ENCODE data around the gene AUTS2.

The AUTS2 gene

DNA sequence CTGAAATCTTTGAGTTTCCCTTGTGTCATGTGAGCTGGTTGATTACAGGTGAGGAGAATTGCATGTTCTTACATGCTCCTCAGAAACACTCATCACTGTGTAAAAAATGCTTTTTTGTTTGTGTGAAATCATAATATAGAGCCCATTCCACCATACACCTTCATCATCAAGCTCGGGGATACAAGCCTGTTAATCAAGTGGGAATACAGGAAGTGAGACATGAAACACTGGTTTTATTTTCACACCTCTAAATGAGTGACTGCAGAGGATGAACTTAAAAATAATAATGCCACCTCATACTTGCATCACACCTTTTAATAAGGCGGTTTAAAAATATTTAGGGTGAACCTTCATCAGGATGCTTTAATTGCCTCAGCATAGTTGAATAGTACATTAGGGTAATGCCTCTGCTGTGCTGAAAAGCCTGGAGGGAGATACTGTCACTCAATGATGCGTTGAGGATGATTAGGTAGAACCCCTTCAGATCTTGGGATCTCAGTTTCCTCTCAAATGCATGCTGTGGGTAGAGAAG lies 164.6 kb downstream of the AUTS2 start:
- H3K4me1 ChIP-seq (ENCODE audit: control insufficient read depth in 1 of 2, insufficient read depth in 2 of 2, low read length in 2 of 2), result no peaks in the 10 kb centered on the region
- H3K27ac ChIP-seq (ENCODE audit: low read depth, low read length), result no peak overlapping the region
- no peaks in the 10 kb centered on the region for H3K36me3 ChIP-seq (ENCODE audit: control insufficient read depth in 1 of 2, insufficient read depth in 2 of 2, low read length in 2 of 2)
- peaks cover 0 to 2% of the 10 kb centered on the region in 2 donors for H3K27me3 ChIP-seq (ENCODE audit: control insufficient read depth in 1 of 2, insufficient read depth in 2 of 2, low read length in 2 of 2)
- no peaks in the 10 kb centered on the region for H3K9me3 ChIP-seq (ENCODE audit: control insufficient read depth in 1 of 2, low read length in 2 of 2)
- no peak overlapping the region for H3K4me3 ChIP-seq (ENCODE audit: low read depth in 1 of 2, low read length in 2 of 2)
- H3K9ac ChIP-seq (ENCODE audit: low read depth in 1 of 2, low read length in 2 of 2), result no peak overlapping the region

DNA sequence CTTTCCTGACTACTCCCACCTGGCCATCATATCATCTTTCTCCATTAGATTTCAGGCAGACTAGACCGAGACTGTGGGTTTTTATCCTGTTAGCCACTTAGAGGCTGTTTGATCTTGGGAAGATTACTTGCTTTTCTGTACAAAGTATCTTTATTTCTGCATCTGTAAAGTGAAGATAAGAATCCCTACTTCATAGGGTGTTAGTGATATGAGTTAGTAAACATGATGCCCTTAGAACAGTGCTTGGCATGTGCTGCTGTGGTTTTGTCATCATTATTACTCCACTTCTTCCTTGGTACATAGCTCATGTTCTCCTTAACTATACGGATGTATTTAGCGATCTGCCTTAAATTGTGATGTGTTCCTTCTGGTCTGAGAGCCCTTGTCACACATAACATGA lies 165.2 kb downstream of the AUTS2 start:
- H3K27ac ChIP-seq (ENCODE audit: low read depth, low read length), result no peak overlapping the region
- H3K4me1 ChIP-seq (ENCODE audit: control insufficient read depth in 1 of 2, insufficient read depth in 2 of 2, low read length in 2 of 2), result no peaks in the 10 kb centered on the region
- H3K9ac ChIP-seq (ENCODE audit: low read depth in 1 of 2, low read length in 2 of 2), result no peak overlapping the region
- peaks cover 0 to 2% of the 10 kb centered on the region in 2 donors for H3K27me3 ChIP-seq (ENCODE audit: control insufficient read depth in 1 of 2, insufficient read depth in 2 of 2, low read length in 2 of 2)
- H3K36me3 ChIP-seq (ENCODE audit: control insufficient read depth in 1 of 2, insufficient read depth in 2 of 2, low read length in 2 of 2), result no peaks in the 10 kb centered on the region
- H3K4me3 ChIP-seq (ENCODE audit: low read depth in 1 of 2, low read length in 2 of 2), result no peak overlapping the region
- no peaks in the 10 kb centered on the region for H3K9me3 ChIP-seq (ENCODE audit: control insufficient read depth in 1 of 2, low read length in 2 of 2)

DNA sequence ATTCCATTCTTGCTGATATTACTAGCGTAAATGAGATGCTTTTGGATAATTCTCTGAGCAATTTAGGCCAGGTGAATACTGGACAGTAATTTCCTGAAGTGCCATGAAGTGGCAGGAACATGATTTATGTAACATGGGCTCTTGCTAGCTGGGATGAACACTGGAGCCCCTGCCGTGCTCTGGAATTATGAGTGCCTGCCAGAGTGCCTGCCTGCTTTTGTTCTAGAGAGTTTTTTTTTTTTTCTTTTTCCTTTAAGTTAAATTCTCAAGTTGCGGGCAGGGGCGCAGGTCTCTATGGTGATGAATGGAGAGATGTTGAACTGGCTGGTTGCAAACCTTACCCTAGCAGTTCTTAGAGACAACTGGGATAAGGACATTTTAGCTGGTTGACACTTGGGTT lies 165.9 kb downstream of the AUTS2 start:
- H3K9me3 ChIP-seq (ENCODE audit: control insufficient read depth in 1 of 2, low read length in 2 of 2), result no peaks in the 10 kb centered on the region
- H3K27ac ChIP-seq (ENCODE audit: low read depth, low read length), result no peak overlapping the region
- H3K36me3 ChIP-seq (ENCODE audit: control insufficient read depth in 1 of 2, insufficient read depth in 2 of 2, low read length in 2 of 2), result no peaks in the 10 kb centered on the region
- H3K27me3 ChIP-seq (ENCODE audit: control insufficient read depth in 1 of 2, insufficient read depth in 2 of 2, low read length in 2 of 2), result peaks cover 0 to 2% of the 10 kb centered on the region in 2 donors
- H3K9ac ChIP-seq (ENCODE audit: low read depth in 1 of 2, low read length in 2 of 2), result no peak overlapping the region
- H3K4me1 ChIP-seq (ENCODE audit: control insufficient read depth in 1 of 2, insufficient read depth in 2 of 2, low read length in 2 of 2), result no peaks in the 10 kb centered on the region
- H3K4me3 ChIP-seq (ENCODE audit: low read depth in 1 of 2, low read length in 2 of 2), result no peak overlapping the region

DNA sequence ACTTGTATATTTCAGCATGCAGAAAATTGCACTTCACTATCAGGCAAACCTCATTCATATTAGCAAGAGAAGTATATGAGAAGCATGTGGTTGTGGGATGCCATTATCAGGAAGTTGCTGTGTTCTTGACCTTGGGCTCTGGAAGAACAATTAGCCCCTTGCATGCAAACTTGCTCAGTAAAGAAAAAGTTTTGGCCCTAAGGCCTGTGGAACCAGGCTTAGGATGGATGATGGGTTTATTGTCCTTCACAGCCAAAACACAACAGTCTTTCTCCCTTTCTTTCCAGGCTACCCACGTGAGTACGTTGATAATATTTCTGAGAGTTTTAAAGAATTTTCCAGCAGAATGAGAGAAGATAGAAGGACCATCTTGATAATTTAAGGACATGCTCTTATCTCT lies 166.4 kb downstream of the AUTS2 start:
- no peak overlapping the region for H3K27ac ChIP-seq (ENCODE audit: low read depth, low read length)
- no peaks in the 10 kb centered on the region for H3K4me1 ChIP-seq (ENCODE audit: control insufficient read depth in 1 of 2, insufficient read depth in 2 of 2, low read length in 2 of 2)
- H3K36me3 ChIP-seq (ENCODE audit: control insufficient read depth in 1 of 2, insufficient read depth in 2 of 2, low read length in 2 of 2), result no peaks in the 10 kb centered on the region
- no peak overlapping the region for H3K4me3 ChIP-seq (ENCODE audit: low read depth in 1 of 2, low read length in 2 of 2)
- peaks cover 0 to 2% of the 10 kb centered on the region in 2 donors for H3K27me3 ChIP-seq (ENCODE audit: control insufficient read depth in 1 of 2, insufficient read depth in 2 of 2, low read length in 2 of 2)
- H3K9me3 ChIP-seq (ENCODE audit: control insufficient read depth in 1 of 2, low read length in 2 of 2), result no peaks in the 10 kb centered on the region
- H3K9ac ChIP-seq (ENCODE audit: low read depth in 1 of 2, low read length in 2 of 2), result no peak overlapping the region

DNA sequence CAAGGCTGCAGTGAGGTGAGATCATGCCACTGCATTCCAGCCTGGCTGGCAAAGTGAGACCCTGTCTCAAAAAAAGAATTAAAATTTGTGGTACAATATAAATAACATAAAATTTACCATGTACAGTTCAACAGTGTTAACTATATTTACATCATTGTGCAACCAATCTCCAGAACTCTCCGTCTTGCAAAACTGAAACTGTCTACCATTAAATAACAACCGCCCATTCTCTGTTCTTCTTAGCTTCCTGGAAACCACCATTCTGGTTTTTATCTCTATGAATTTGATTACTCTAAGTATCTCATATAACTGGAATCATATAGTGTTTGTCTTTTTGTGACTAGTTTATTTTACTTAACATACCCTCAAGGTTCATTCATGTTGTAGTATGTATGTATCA lies 167.6 kb downstream of the AUTS2 start:
- H3K9ac ChIP-seq (ENCODE audit: low read depth in 1 of 2, low read length in 2 of 2), result no peak overlapping the region
- no peak overlapping the region for H3K27ac ChIP-seq (ENCODE audit: low read depth, low read length)
- H3K9me3 ChIP-seq (ENCODE audit: control insufficient read depth in 1 of 2, low read length in 2 of 2), result no peaks in the 10 kb centered on the region
- no peak overlapping the region for H3K4me3 ChIP-seq (ENCODE audit: low read depth in 1 of 2, low read length in 2 of 2)
- H3K4me1 ChIP-seq (ENCODE audit: control insufficient read depth in 1 of 2, insufficient read depth in 2 of 2, low read length in 2 of 2), result no peaks in the 10 kb centered on the region
- H3K36me3 ChIP-seq (ENCODE audit: control insufficient read depth in 1 of 2, insufficient read depth in 2 of 2, low read length in 2 of 2), result no peaks in the 10 kb centered on the region
- peaks cover 0 to 2% of the 10 kb centered on the region in 2 donors for H3K27me3 ChIP-seq (ENCODE audit: control insufficient read depth in 1 of 2, insufficient read depth in 2 of 2, low read length in 2 of 2)

DNA sequence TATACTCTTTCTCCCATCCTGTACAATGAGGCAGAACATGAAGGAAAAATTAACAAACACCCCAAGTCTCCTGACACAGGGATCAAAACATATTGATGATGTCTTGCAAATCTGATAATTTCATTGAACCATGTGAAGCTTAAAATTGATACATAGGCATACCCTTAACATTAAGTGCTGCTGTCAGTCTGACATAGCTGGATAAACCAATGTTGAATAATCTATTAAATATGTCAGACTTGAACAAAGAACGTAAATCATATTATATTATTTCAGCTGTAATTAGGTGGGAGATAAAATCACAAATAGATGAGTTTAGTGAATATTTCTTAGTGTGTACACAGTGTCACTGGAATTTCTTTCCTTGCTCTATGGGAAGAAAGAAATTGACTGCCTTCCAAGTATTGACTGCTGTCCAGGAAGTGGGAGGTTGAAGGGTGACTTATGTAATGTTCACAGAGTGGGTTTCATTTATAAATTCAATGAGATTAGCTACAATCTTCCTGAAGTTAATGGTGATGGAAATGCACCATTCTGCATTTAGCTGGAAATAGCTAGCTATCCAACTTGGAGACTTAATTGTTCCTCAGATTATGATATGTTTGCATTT lies 170.8 kb downstream of the AUTS2 start:
- Histone ChIP-seq H3K9me3 (ENCODE audit: control insufficient read depth in 1 of 2, low read length in 2 of 2) (no peaks in the 10 kb centered on the region), H3K36me3 (ENCODE audit: control insufficient read depth in 1 of 2, insufficient read depth in 2 of 2, low read length in 2 of 2) (no peaks in the 10 kb centered on the region), H3K9ac (ENCODE audit: low read depth in 1 of 2, low read length in 2 of 2) (no peak overlapping the region), H3K4me1 (ENCODE audit: control insufficient read depth in 1 of 2, insufficient read depth in 2 of 2, low read length in 2 of 2) (no peaks in the 10 kb centered on the region), H3K4me3 (ENCODE audit: low read depth in 1 of 2, low read length in 2 of 2) (no peak overlapping the region), H3K27me3 (ENCODE audit: control insufficient read depth in 1 of 2, insufficient read depth in 2 of 2, low read length in 2 of 2) (no peaks in the 10 kb centered on the region), H3K27ac (ENCODE audit: low read depth, low read length) (no peak overlapping the region)

DNA sequence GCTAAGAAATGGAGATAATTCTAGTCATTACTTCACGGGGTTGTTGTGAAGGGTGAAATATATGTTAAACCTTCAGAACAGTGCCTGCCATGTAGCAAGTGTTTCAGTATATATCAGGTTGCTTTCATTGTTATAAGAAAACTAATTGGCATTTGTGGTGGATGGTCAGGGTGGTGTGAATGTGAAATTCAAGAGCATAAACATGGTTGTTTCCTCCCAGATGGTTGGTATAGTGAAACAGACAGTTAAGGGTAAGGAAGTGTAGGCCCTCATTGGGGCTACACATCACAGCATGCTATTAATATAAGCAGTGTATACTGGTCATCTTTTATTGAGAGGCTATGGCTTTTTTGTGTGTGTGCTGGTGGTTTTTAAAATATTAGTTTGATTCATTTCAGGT lies 171.6 kb downstream of the AUTS2 start:
- Histone ChIP-seq H3K9ac (ENCODE audit: low read depth in 1 of 2, low read length in 2 of 2) (no peak overlapping the region), H3K36me3 (ENCODE audit: control insufficient read depth in 1 of 2, insufficient read depth in 2 of 2, low read length in 2 of 2) (no peaks in the 10 kb centered on the region), H3K4me3 (ENCODE audit: low read depth in 1 of 2, low read length in 2 of 2) (no peak overlapping the region), H3K9me3 (ENCODE audit: control insufficient read depth in 1 of 2, low read length in 2 of 2) (no peaks in the 10 kb centered on the region), H3K27me3 (ENCODE audit: control insufficient read depth in 1 of 2, insufficient read depth in 2 of 2, low read length in 2 of 2) (no peaks in the 10 kb centered on the region), H3K4me1 (ENCODE audit: control insufficient read depth in 1 of 2, insufficient read depth in 2 of 2, low read length in 2 of 2) (no peaks in the 10 kb centered on the region), H3K27ac (ENCODE audit: low read depth, low read length) (no peak overlapping the region)

DNA sequence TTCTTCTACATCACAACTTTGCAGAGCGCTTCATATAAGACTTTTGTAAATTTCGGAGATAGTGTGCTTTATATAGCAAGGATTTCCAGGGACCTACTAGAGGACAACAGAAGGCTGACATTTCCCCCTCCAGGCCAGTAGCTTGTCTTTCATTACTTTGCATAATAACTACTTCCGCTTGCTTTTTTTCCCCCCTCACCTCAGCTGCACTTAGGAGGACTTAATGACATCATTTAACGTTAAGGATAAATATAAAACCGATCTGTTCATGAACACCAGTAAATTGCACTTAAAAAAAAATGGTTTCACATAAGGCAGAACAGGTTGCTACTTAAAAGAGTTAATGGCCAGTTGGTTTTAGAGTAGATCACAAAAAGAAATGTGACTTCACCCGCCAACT lies 172.3 kb downstream of the AUTS2 start:
- no peak overlapping the region for H3K9ac ChIP-seq (ENCODE audit: low read depth in 1 of 2, low read length in 2 of 2)

DNA sequence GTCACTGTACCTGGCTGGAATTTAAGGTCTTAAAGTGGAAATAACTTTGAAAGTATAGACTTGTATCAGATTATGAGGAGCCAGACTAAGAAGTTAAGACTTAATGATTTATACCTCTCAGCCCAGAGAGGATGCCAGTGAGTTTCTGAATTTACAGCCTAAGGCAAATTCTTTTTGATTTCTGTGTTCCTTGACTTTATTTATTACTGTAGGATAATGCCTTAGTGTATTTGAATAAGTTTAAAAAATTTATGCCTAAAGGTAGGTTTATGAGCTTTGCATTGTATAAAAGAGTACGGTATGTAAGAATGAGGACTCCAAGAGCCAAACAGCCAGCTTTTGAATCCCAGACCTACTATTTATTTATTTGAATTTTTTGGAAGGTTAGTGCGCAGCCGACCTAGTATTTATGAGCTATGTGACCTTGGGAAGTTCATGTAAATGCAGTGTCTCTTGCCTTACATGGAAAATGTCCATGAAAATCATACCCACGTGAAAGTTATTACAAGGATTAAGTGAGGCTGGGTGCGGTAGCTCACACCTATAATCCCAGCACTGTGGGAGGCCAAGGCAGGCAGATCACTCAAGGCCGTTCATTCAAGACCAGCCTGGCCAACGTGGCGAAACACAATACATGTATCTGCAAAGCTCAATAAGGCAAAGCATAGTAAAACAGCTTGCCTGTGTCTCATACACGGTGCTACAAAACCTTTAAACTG lies 174.6 kb downstream of the AUTS2 start:
- H3K27ac ChIP-seq (ENCODE audit: low read depth, low read length), result no peak overlapping the region
- H3K9ac ChIP-seq (ENCODE audit: low read depth in 1 of 2, low read length in 2 of 2), result no peak overlapping the region
- no peaks in the 10 kb centered on the region for H3K36me3 ChIP-seq (ENCODE audit: control insufficient read depth in 1 of 2, insufficient read depth in 2 of 2, low read length in 2 of 2)
- no peaks in the 10 kb centered on the region for H3K27me3 ChIP-seq (ENCODE audit: control insufficient read depth in 1 of 2, insufficient read depth in 2 of 2, low read length in 2 of 2)
- H3K9me3 ChIP-seq (ENCODE audit: control insufficient read depth in 1 of 2, low read length in 2 of 2), result no peaks in the 10 kb centered on the region
- H3K4me1 ChIP-seq (ENCODE audit: control insufficient read depth in 1 of 2, insufficient read depth in 2 of 2, low read length in 2 of 2), result no peaks in the 10 kb centered on the region
- no peak overlapping the region for H3K4me3 ChIP-seq (ENCODE audit: low read depth in 1 of 2, low read length in 2 of 2)

More for the DNA sequence above, 172.3 kb downstream of the AUTS2 start:
- Histone ChIP-seq H3K27me3 (ENCODE audit: control insufficient read depth in 1 of 2, insufficient read depth in 2 of 2, low read length in 2 of 2) (no peaks in the 10 kb centered on the region), H3K36me3 (ENCODE audit: control insufficient read depth in 1 of 2, insufficient read depth in 2 of 2, low read length in 2 of 2) (no peaks in the 10 kb centered on the region), H3K4me3 (ENCODE audit: low read depth in 1 of 2, low read length in 2 of 2) (no peak overlapping the region), H3K27ac (ENCODE audit: low read depth, low read length) (no peak overlapping the region), H3K4me1 (ENCODE audit: control insufficient read depth in 1 of 2, insufficient read depth in 2 of 2, low read length in 2 of 2) (no peaks in the 10 kb centered on the region), H3K9me3 (ENCODE audit: control insufficient read depth in 1 of 2, low read length in 2 of 2) (no peaks in the 10 kb centered on the region)

DNA sequence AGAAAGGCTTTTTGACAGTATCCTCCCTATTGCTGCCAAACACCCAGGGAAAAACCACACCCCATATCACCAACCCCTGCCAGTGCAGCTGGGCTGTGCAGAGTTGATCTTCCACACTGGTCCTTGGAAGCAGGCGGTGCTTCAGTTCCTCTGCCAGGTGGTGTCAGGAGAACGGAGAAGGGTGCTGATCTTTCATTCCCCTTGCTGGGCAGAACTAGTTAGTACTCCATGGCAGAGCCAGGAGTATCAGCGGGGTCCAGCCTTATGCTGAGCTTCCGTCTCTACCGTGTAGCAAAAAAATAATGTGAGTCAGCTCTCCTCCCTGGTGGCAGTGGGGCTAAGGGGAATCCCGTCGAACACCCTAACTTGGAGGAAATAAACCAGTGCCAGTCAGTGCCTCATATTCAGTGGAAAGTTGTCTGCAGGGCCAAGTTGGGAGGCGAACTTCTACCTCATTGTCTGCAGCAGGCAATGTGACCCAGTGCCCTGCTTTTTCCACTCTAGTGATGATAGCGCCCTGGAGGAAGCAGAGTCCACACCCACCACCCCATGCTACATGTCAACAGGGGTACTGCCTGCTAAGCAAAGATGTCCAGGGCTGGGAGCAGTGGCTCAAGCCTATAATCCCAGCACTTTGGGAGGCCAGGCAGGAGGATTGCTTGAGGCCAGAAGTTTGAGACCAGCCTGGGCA lies 175.4 kb downstream of the AUTS2 start:
- Histone ChIP-seq H3K9me3 (ENCODE audit: control insufficient read depth in 1 of 2, low read length in 2 of 2) (no peaks in the 10 kb centered on the region), H3K4me3 (ENCODE audit: low read depth in 1 of 2, low read length in 2 of 2) (no peak overlapping the region), H3K36me3 (ENCODE audit: control insufficient read depth in 1 of 2, insufficient read depth in 2 of 2, low read length in 2 of 2) (no peaks in the 10 kb centered on the region), H3K27ac (ENCODE audit: low read depth, low read length) (no peak overlapping the region), H3K9ac (ENCODE audit: low read depth in 1 of 2, low read length in 2 of 2) (no peak overlapping the region), H3K27me3 (ENCODE audit: control insufficient read depth in 1 of 2, insufficient read depth in 2 of 2, low read length in 2 of 2) (no peaks in the 10 kb centered on the region), H3K4me1 (ENCODE audit: control insufficient read depth in 1 of 2, insufficient read depth in 2 of 2, low read length in 2 of 2) (no peaks in the 10 kb centered on the region)
